ENCODE measurements around the gene COL7A1. TPM values are rescaled to one million over a fixed set of nuclear protein-coding genes. Genes with fewer than 3 reads are reported as not detected.

The COL7A1 gene
- total and polyA plus RNA-seq, 2 donors (not counting 1 experiment from before 2014, with no cell fraction given) = 0.75 to 2.1 TPM

- Histone ChIP-seq H3K9me3 (ENCODE audit: control extremely low read depth in 1 of 3, control insufficient read depth in 2 of 3, insufficient read depth in 1 of 3, low read length in 2 of 3) (no peaks in the 10 kb centered on the region), H3K36me3 (replicated peaks in 1 of 2; ENCODE audit: control extremely low read depth in 1 of 2, control insufficient read depth in 1 of 2, extremely low read depth in 1 of 2, insufficient read depth in 2 of 2, low read length in 1 of 2) (no peaks in the 10 kb centered on the region), H3K4me3 (ENCODE audit: control extremely low read depth in 1 of 5, extremely low read depth in 1 of 5, insufficient read depth in 1 of 5, low read depth in 2 of 5, low read length in 4 of 5) (no peak overlapping the region), H4K20me1 (ENCODE audit: control insufficient read depth, insufficient read depth, low read length, poor library complexity, severe bottlenecking) (no peaks in the 10 kb centered on the region), H3K27ac (ENCODE audit: low read length in 2 of 2) (no peak overlapping the region), H2AFZ (ENCODE audit: insufficient read depth, low read depth, low read length, poor library complexity, severe bottlenecking) (no peak overlapping the region), H3K27me3 (replicated peaks in 1 of 4; ENCODE audit: control extremely low read depth in 1 of 4, control insufficient read depth in 3 of 4, insufficient read depth in 4 of 4, low read length in 3 of 4) (peaks cover 0 to 2% (median 0%) of the 10 kb centered on the region in 4 experiments), H3K9ac (ENCODE audit: low read length) (no peak overlapping the region), H3K4me1 (ENCODE audit: control insufficient read depth in 2 of 2, insufficient read depth in 2 of 2, low read length in 2 of 2) (peaks cover 0 to 8% of the 10 kb centered on the region in 2 donors), H3K79me2 (ENCODE audit: control insufficient read depth, insufficient read depth, low read length) (no peaks in the 10 kb centered on the region), H3K4me2 (replicated peaks; ENCODE audit: low read depth, low read length, poor library complexity, severe bottlenecking) (no peak overlapping the region)
- ChIA-PET POLR2A (no interaction called here), CTCF (no interaction called here)
- intact Hi-C loops (cut with micrococcal nuclease) = no loop called here
- TF ChIP-seq, protein P1, sequence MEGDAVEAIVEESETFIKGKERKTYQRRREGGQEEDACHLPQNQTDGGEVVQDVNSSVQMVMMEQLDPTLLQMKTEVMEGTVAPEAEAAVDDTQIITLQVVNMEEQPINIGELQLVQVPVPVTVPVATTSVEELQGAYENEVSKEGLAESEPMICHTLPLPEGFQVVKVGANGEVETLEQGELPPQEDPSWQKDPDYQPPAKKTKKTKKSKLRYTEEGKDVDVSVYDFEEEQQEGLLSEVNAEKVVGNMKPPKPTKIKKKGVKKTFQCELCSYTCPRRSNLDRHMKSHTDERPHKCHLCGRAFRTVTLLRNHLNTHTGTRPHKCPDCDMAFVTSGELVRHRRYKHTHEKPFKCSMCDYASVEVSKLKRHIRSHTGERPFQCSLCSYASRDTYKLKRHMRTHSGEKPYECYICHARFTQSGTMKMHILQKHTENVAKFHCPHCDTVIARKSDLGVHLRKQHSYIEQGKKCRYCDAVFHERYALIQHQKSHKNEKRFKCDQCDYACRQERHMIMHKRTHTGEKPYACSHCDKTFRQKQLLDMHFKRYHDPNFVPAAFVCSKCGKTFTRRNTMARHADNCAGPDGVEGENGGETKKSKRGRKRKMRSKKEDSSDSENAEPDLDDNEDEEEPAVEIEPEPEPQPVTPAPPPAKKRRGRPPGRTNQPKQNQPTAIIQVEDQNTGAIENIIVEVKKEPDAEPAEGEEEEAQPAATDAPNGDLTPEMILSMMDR (IDR thresholded peaks at IDR 0.05) = no peak
- no peak for TF ChIP-seq EZH2 (IDR thresholded peaks at IDR 0.05; ENCODE audit: borderline replicate concordance, insufficient read depth, low read depth, low read length, poor library complexity, severe bottlenecking)
- Mint-ChIP-seq H3K9me3 (ENCODE audit: insufficient read depth) (no peaks in the 10 kb centered on the region), H3K27me3 (peaks cover 3% of the 10 kb centered on the region), H3K4me3 (no peak overlapping the region), H3K27ac (no peak overlapping the region), H3K4me1 (peaks cover 4% of the 10 kb centered on the region)
- WGBS (ENCODE audit: insufficient coverage) = 94% methylated on average over 6 of the region's 6 CpGs
- DNase-seq (no peak), ATAC-seq (ENCODE audit: low read depth) (no peak)
These were observed 77.1 kb downstream of the COL7A1 start for GRCh38 chr3:48518069-48518468.

GRCh38 chr3:48516571-48516970, 78.6 kb downstream of the COL7A1 start:
- H3K4me1 ChIP-seq (ENCODE audit: control insufficient read depth in 2 of 2, insufficient read depth in 2 of 2, low read length in 2 of 2) = peaks cover 0 to 8% of the 10 kb centered on the region in 2 donors
- H3K36me3 ChIP-seq (replicated peaks in 1 of 2; ENCODE audit: control extremely low read depth in 1 of 2, control insufficient read depth in 1 of 2, extremely low read depth in 1 of 2, insufficient read depth in 2 of 2, low read length in 1 of 2) = no peaks in the 10 kb centered on the region
- peaks cover 3% of the 10 kb centered on the region for H3K27me3 Mint-ChIP-seq
- ChIA-PET POLR2A (no interaction called here), CTCF (no interaction called here)
- intact Hi-C loops (cut with micrococcal nuclease) = no loop called here
- H3K4me3 ChIP-seq (ENCODE audit: control extremely low read depth in 1 of 5, extremely low read depth in 1 of 5, insufficient read depth in 1 of 5, low read depth in 2 of 5, low read length in 4 of 5) = no peak overlapping the region
- H3K4me2 ChIP-seq (replicated peaks; ENCODE audit: low read depth, low read length, poor library complexity, severe bottlenecking) = no peak overlapping the region
- ATAC-seq (ENCODE audit: low read depth) (no peak), DNase-seq (no peak)
- H3K9ac ChIP-seq (ENCODE audit: low read length) = no peak overlapping the region
- H2AFZ ChIP-seq (ENCODE audit: insufficient read depth, low read depth, low read length, poor library complexity, severe bottlenecking) = no peak overlapping the region
- H3K27me3 ChIP-seq (replicated peaks in 1 of 4; ENCODE audit: control extremely low read depth in 1 of 4, control insufficient read depth in 3 of 4, insufficient read depth in 4 of 4, low read length in 3 of 4) = peaks cover 0 to 4% (median 0%) of the 10 kb centered on the region in 4 experiments
- H3K4me1 Mint-ChIP-seq = peaks cover 4% of the 10 kb centered on the region
- no peak overlapping the region for H3K4me3 Mint-ChIP-seq
- no peaks in the 10 kb centered on the region for H4K20me1 ChIP-seq (ENCODE audit: control insufficient read depth, insufficient read depth, low read length, poor library complexity, severe bottlenecking)
- no peaks in the 10 kb centered on the region for H3K9me3 ChIP-seq (ENCODE audit: control extremely low read depth in 1 of 3, control insufficient read depth in 2 of 3, insufficient read depth in 1 of 3, low read length in 2 of 3)
- no peak for TF ChIP-seq EZH2 (IDR thresholded peaks at IDR 0.05; ENCODE audit: borderline replicate concordance, insufficient read depth, low read depth, low read length, poor library complexity, severe bottlenecking)
- TF ChIP-seq, protein P1 (IDR thresholded peaks at IDR 0.05) = no peak
- no peaks in the 10 kb centered on the region for H3K9me3 Mint-ChIP-seq (ENCODE audit: insufficient read depth)
- H3K79me2 ChIP-seq (ENCODE audit: control insufficient read depth, insufficient read depth, low read length) = no peaks in the 10 kb centered on the region
- H3K27ac Mint-ChIP-seq = no peak overlapping the region
- H3K27ac ChIP-seq (ENCODE audit: low read length in 2 of 2) = no peak overlapping the region
- 90% methylated on average over 5 of the region's 8 CpGs for WGBS (ENCODE audit: insufficient coverage)

Measured in B cell (primary cell).